HG02884 (cell line): Measurements from ENCODE around the gene NSMCE1.
A peak's percentile ranks its signal among the peaks of the same experiment; 100 is the strongest.

ENCODE experiments used
- ATAC-seq: cut with Tn5 transposase; IDR thresholded peaks from one replicate; pipeline ENCODE4 v1.9.1; 2021; ENCODE audit warnings: mild to moderate bottlenecking, moderate library complexity; ENCODE audit not compliant: unreplicated experiment

Gene NSMCE1

GRCh38 chr16:27268376-27269299 lies at the start of gene NSMCE1:
NSMCE1 (minus strand) TSS chr16:27268772; CDS start chr16:27257570, 11,202 bp downstream.
- peak; percentile 93 for ATAC-seq

- ATAC-seq: no peak
Measured at GRCh38 chr16:27317738-27318391, 49.3 kb upstream of the NSMCE1 start.

GRCh38 chr16:27317320-27317719 lies 48.7 kb upstream of the NSMCE1 start:
- ATAC-seq: no peak

- no peak for ATAC-seq
Measured at GRCh38 chr16:27316038-27316680, 47.6 kb upstream of the NSMCE1 start.

- ATAC-seq: no peak
Measured at GRCh38 chr16:27315333-27316037, 46.9 kb upstream of the NSMCE1 start.

GRCh38 chr16:27314986-27315332 lies 46.4 kb upstream of the NSMCE1 start:
- no peak for ATAC-seq

GRCh38 chr16:27314161-27314723 lies 45.7 kb upstream of the NSMCE1 start:
- ATAC-seq: no peak

GRCh38 chr16:27313422-27314160 lies 45.0 kb upstream of the NSMCE1 start, which contains the start of gene IL4R:
IL4R (plus strand) TSS chr16:27313974; CDS start chr16:27340204, 26,230 bp downstream.
- no peak for ATAC-seq

GRCh38 chr16:27312580-27313421 lies 44.2 kb upstream of the NSMCE1 start:
- ATAC-seq: no peak

GRCh38 chr16:27311897-27312303 lies 43.3 kb upstream of the NSMCE1 start:
- no peak for ATAC-seq

GRCh38 chr16:27311448-27311830 lies 42.9 kb upstream of the NSMCE1 start:
- no peak for ATAC-seq

GRCh38 chr16:27310576-27311447 lies 42.2 kb upstream of the NSMCE1 start:
- no peak for ATAC-seq

- no peak for ATAC-seq
Measured at GRCh38 chr16:27308792-27309191, 40.2 kb upstream of the NSMCE1 start.

GRCh38 chr16:27305839-27306442 lies 37.4 kb upstream of the NSMCE1 start:
- no peak for ATAC-seq

GRCh38 chr16:27304881-27305745 lies 36.5 kb upstream of the NSMCE1 start:
- ATAC-seq: no peak

- ATAC-seq: no peak
Measured at GRCh38 chr16:27304102-27304501, 35.5 kb upstream of the NSMCE1 start.
